ENCODE results near the gene ESPN.

ESPN gene

DNA sequence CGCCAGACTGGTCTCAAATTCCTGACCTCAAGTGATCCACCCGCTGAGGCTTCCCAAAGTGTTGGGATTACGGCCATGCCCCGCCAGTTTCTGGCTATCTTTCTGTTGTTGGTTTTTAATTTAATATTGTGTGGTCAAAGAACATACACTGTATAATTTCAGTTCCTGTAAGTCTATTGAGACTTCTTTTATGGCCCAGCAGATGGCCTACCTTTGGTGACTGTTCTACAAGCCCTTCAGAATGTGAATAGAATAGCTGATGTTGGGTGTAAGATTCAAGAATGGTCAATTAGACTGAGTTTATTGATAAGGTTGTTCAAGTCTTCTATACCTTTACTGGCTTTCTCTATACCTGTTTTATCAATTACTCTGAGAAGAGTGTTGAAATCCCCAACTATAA, 15.5 kb upstream of the ESPN start:
- DNase-seq (ENCODE audit: low read depth) = no peak

DNA sequence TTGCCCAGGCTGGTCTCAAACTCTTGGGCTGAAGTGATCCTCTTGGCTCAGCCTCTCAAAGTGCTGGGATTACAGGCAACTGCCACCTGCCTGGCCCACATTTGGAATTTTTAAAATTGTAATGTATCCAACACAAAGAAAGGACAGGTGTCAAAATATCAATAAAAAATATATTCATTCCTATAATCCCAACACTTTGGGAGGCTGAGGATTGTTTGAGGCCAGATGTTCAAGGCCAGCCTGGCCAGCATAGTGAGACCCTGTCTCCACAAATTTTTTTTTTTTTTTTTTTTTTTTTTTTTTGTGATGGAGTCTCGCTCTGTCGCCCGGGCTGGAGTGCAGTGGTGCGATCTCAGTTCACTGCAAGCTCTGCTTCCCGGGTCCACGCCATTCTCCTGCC, 14.8 kb upstream of the ESPN start:
- no peak for DNase-seq (ENCODE audit: low read depth)

DNA sequence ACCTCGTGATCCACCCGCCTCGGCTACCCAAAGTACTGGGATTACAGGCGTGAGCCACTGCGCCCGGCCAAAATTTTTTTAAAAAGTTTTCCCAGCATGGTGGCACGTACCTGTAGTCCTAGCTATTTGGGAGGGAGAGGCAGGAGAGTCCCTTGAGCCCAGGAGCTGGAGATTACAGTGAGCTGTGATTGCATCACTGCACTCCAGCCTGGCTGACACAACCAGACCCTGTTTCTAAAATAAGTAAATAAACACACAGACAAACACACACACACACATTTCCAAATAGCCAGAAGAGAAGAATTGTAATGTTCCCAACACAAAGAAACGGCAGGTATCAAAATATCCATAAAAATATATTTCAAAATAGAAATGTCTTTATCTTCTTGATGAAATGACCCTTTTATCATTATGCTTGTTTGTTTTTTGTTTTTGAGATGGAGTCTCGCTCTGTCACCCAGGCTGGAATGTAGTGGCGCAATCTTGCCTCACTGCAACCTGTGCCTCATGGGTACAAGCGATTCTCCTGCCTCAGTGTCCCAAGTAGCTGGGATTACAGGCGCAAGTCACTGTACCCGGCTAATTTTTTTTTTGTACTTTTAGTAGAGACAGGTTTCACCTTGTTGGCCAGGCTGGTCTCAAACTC, 14.2 kb upstream of the ESPN start:
- DNase-seq (ENCODE audit: low read depth) = no peak

DNA sequence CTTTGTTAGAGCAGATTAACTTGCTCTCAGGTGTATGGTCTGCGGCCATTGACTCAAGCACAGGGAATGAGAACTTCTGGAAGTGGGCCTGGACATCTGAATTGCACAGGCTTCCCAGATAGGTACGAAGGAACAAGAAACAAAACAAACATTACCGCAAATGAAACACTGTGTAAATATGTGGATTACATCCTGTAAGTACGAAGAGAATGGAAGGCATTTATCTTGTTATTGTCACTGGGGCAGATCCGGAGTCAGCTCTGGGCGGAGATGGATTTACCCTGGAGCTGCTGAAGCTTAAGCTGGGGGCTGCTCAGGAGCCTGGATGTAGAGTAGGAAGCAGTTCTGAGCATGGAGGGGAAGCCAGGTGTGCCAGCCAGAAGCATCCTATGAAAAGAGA, 11.7 kb upstream of the ESPN start:
- no peak for DNase-seq (ENCODE audit: low read depth)

DNA sequence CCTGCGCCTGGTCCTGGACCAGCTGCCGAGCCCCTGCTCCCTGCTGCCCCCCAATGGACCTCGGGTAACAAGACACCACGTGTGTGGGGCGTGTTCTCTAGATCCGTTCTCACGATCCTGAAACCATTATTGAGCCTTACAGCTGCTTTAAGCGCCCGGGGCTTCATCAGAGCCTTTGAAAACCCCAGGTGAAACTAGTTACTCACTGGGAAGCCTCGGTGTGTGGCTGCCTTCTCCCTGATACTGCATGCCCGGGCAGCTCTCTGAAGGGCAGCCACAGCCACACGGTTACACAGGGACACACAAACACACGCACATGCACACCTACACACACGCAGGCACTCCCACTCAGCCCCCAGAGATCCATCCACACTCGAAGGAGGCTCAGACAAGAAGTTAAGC, 10.1 kb upstream of the ESPN start:
- peak; percentile 40 for DNase-seq (ENCODE audit: low read depth)

DNA sequence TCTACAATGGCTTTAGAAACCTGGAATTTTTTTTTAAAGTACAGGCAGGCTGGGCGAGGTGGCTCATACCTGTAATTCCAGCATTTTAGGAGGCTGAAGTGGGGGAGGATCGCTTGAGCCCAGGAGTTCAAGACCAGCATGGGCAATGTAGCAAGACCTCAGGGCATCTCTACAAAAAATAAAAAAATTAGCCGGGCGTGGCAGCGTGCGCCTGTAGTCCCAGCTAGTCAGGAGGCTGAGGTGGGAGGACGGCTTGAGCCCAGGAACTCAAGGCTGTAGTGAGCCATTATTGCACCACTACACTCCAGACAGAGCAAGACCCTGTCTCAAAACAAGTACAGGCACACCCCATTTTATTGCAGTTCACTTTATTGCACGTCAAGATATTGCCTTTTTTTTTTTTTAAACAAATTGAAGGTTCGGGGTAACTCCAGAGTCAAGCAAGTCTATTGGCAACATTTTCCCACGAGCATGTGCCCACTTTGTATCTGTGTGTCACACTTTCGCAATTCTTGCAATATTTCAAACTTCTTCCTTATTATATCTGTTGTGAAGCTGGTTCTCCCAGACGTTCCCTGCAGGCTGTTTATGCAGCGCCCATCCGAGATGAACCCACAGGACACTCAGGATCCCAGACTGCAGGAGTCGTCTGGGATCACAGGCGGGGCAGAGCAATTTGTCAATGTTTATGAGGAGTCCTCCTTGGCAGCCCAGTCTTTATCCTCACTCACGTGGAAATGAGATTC, 9.5 kb upstream of the ESPN start:
- DNase-seq (ENCODE audit: low read depth) = no peak

DNA sequence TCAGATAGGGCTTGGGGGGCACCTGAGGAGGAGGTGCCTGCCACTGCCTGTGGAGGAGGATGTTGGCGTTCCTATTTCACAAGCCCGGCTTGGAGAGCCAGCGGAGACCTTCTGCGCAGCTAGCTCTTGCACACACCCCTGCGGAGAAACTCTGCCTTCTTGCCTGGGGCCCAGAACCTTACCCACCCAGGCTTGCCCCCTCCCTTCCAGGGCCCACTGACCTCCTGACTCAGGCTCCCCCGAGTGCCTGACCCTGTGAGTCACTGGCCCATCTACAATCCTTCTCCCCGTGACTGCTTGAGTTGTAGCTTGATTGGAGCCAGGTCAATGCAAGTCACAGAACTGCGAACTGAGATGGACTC, 8.3 kb upstream of the ESPN start:
- DNase-seq (ENCODE audit: low read depth) = no peak

DNA sequence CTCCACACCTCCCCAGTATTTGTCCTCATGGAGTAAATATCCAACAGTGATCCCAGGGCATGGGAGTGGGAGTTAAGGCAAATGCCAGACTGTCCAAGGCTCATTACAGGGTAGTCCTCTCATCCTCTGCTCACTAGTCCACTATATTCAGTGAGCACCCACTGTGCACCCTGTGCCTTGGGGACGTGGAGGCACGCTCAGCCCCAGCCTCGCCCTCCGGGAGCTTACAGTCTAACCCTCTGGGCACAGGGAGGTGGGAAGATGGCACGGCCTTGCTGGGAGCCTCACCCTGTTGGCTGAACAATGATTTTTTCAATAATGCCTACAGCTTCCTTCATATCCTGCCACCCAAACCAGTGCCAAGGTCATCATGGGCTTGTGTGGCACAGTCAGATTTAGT, 7.7 kb upstream of the ESPN start:
- no peak for DNase-seq (ENCODE audit: low read depth)

DNA sequence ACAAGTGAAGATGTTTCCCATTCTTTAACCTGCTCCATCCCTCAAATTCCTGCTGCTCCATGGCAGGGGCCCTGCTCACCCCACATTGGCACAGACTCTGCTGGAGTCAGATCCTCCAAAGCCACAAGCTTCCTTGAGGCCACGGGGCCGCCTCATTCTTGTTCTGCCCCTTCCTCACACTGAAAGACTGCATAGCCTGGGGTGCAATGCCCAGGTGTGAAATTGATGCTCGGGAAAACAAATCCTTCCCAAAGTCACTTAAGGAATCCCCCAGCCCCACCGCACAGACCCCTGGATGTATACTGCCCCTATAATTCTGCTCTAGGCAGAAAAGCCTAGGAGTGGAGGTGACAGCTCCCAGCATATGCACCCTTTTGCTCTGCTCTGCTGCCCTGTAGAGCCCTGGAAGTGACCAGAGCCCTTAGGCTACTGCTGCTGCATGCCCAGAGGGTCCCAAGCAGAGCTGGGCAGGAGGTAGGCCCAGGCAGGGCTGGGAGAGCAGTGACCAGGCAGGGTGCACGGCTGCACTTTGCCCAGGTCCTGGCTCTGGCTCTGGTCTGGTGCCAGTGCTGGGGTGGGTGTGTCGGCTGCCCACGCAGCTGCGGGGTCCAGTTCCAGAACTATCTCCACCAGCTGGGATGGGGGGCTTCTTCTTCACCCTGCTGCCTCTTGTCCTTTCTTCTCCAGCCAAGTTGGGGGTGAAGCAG, 6.5 kb upstream of the ESPN start:
- no peak for DNase-seq (ENCODE audit: low read depth)

DNA sequence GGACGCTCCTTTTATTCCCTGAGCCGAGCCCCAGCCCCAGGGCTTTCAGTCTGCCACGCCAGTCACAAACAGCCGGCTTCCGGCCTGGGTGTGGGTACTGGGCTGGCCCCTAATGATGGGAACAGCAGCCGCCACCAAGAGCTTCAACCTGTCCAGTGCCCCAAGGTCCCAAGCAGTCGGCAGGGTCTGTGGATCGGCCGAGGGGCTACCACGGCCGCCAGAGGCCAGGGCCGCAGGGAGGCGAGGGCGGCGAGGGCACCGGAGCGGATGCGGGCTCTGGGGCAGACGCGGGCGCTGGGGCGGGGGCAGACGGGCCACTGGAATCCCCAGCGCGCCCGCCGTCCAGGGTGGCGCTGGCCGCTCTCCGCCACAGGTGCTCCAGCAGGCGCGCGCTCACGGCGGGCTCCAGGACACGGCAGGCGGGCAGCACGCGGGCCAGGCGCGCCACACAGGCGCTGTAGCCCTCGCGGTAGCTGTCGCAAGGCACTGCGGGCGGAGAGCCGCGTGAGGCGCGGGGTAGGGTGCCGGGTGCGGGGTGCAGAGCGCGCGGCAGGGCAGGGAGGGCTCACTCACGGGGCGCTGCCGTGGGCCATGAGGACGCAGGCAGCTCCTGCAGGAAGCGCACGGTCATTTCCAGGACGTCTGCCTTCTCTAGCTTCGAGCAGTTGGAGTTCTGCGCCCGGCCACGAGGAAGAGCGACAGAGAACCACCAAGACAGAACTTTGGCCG, 5.7 kb upstream of the ESPN start:
- no peak for DNase-seq (ENCODE audit: low read depth)

DNA sequence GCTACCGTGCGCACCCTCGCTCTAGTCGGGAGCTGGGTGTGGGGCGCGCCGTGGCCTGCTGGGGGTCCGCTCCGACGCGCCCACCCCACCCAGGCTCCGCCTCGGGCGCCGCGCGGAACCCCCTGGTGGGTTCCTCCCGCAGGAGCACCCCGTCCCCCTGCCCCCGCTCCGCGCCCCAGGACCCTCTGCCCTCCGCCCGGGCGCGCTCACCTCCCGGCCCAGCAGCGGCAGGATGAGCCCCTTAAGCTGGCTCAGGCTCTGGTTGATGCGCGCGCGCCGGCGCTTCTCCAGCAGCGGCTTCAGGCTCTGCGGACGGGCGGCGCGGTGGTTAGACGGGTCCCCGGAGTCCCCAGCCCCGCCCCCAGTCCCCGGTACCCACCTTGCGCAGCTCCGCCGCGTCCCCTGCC, 5.2 kb upstream of the ESPN start:
- DNase-seq (ENCODE audit: low read depth) = no peak

DNA sequence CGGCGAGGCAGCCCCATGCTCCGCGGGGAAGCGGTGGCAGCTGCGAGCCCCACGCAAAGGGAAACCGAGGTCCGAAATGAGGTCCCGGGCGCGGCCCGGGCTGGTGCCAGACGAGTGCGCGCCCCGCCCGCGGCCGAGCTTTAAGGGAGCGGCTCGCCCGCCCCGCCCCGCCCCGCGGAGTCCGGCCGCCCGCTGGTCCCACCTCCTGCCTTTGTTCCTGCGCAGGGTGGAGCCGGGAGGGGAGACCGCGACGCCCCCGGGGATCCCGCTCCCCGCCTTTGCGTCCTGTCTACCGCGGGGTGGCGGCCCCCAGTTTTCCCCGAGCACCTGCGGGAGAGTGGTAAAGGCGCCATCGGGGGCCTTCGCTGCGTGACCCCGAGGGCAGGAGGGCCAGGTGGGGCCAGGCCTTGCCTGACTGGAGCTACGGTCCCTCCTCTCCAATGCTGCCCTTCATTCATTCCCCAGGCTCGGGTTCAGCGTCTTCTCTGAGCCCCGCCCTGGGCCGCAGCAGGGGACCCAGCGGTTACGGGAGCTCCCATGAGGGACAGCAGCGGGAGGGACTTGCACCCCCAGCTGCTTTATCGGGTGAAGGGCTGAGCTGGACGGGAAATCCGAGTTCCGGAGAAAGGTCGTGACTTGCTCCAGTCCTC, 4.6 kb upstream of the ESPN start, which contains the start of gene HES2:
HES2 (minus strand) TSS at position 116 of the 650 bp plus-strand sequence; CDS start at position 17, 99 bp downstream.
- DNase-seq (ENCODE audit: low read depth) = no peak

DNA sequence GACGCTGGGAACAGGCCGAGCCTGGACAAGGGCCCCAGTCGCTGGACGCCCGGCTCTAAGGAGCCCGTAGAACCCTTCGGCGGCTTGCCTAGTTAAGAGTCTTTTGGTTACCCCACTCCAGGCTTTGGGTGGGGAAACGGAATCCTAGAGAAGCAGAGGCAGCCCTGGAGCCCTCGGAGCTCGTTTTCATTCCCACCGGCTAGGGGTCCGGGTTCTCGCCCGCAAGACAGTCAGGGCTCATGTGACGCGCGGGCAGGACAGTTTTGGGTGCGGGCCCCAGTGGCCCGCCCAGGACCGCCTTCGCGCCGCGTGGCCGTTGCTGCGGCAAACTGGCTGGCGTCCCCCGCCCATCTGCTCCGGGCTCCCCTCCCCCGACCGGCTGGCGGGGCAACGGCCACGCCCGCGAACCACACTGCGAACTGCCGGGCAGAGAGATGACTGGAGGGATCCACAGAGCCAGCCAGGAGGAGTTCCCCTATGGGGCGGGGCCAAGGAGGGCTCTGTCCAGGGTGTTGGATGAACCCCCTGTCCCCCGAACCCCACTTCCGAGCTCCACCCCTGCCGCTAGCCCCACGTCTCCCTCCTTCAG, 4.0 kb upstream of the ESPN start:
- DNase-seq (ENCODE audit: low read depth) = no peak

DNA sequence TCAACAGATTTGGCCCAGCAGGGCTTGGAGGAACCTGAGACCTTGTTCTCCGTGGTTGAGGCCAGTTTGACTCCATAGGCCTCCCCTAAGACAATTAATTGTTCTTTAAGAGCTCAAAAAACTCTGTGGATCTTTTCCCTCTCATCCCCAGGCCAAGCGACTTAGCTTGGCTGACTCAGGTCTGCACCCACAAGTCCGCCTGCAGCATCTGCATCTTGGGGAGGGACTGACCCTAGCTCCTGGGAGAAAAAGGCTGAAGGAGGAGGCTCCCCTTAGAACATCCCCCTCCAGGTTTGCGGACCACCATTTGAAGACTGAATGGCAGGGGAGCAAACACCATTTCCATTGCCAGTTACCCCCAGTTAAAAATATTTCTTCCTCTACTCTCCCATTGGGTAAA, 3.3 kb upstream of the ESPN start:
- DNase-seq (ENCODE audit: low read depth) = no peak

DNA sequence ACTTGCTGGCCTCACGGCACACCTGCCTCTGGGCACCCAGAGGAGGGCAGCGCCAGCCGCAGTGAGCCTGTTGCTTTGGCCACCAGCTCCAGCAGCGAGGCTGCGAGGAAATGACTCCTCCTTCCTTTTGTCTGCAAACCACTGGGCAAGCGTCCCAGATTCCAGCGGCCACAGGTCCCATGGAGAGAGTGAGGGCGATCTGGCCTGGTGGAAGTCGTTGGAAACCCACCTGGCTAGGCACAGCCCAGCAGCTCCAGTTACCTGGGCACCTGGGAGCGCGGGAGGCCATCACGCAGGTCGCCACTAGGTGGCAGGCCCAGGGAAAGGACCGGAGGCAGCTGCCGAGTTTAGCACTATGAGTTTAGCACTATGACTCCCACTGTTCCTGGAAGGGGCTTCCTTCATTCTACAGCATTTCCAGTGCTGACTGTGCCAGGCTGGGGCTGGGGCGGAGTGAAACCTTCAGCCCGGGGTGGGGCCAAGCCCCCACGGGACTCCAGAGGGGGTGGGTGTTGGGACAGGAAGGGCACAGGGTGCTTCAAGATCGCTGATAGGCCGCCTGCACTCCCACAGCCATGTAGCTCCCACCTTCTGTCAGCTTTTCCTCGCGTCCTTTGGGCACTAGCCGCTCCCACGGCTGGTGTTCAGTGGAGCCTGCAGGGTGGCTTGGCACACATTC, 1.1 kb upstream of the ESPN start:
- peak; percentile 62 for DNase-seq (ENCODE audit: low read depth)

DNA sequence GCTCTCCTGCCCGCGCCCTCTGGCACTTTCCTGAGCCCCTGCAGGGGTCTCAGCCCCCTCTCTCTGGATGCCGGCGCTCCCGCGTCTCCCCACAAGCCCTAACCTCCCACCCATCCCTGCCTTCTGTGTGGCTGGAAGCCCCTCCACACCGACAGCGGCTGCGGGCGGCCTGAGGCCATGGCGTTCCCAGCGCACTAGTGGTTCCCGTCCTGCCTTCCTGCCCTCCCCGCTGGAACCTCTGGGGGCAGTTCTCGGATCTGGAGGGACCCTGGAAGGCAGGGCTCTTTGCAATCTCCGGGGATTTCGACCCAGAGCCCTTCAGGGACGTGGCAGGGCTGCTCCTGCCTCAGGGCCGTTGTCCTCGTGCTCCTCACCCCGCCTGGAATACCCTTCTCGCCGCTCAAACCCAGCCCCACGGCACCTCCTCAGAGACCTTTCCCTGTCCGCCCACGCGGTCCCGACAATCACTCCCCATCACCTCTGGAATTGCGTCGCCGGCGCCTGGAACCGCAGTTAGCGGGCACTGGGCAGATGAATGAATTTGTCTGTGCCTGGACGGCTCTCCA, 493 bp upstream of the ESPN start:
- DNase-seq (ENCODE audit: low read depth) = no peak

DNA sequence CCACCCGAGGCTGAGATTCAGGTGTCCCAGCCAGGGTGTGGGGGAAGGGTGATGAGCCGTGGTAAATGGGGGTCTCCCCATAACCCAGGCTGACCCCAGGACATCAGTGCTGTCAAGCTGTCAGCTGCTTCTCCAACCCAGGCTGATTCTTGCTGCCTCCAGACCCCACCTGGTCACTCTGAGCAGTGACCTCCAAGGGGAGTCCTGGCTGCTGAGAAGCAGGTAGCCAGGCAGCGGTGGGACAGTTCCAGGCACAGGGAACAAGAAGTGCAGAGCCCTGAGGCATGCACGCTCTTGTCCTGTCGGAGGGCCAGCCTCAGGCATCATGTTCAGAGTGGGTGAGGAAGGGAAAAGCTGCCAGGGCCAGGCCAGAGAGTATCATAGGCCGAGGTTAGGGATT, 1.1 kb downstream of the ESPN start:
- DNase-seq (ENCODE audit: low read depth) = no peak

DNA sequence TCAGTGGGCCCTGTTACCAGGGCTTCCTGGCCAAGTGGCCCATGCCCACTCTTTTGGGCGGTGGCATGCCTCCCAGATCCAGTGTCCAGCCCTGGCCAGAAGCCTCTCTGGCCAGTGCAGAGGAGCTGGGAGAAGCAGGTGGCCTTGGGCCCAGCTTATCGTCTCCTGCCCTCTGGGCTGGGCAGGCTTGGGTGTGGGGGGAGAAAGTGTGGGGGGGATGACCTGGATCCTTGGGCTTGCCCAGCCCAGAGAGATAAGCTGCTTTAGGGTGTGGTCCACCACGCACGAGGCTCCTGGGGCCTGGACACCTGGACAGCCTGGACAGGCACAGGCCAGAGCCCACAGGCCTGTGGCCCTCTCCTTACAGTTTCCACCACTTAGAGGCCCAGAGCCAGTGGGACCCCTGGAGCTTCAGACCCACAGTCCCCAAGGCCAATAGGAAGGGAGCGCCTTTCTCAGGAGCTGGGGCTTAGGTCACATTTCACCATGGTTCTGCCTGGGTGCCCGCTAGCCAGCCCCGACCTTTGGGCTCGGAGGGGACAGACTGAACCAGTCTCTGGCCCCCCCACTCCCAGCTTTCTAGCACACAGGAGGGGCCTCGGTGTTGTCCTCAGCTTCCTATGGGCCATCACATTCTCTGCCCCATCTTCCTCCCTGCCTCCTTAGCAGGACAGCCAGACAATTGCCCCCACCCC, 1.8 kb downstream of the ESPN start:
- no peak for DNase-seq (ENCODE audit: low read depth)

DNA sequence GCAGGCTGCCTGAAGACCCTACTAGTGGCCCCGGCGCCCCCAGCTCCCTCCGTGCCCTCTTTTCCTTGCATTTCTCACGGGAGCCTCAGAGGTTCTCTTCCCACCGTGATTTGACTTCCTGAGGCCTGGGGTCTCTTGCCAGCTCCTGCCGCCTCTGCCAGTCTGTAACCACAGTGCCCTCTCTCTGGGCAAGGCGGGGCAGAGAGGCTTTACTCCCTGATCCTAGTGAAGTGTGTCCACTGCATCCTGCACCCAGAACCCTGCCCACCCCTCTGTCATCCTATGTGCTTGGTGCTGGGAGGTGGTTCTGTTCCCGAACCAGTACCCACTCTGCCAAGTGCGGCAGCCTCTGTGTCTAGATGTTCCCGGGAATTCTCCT, 2.4 kb downstream of the ESPN start:
- no peak for DNase-seq (ENCODE audit: low read depth)

Data from activated T-cell treated with anti-CD3 and anti-CD28 coated beads for 24 hours (primary cell).